Testis (tissue), 2 donors: ENCODE results near the gene ERRFI1.

ENCODE experiments used
- POLR2A ChIP-seq: fragments of 450-650 bp; IDR thresholded peaks from one replicate; pipeline ENCODE4 v1.6.1; 2017; ENCODE audit warnings: antibody characterized with exemption, mild to moderate bottlenecking, moderate library complexity
- TF ChIP-seq, protein P1 (sequence below), 3 experiments: fragments of 450-650 bp in 2 of 3; fragments of 200-600 bp in 1 of 3; sonication (generic) in 1 of 3; IDR thresholded peaks; one replicate each; pipeline ENCODE4 v1.5.1; 2016 to 2019; ENCODE audit warnings: antibody characterized with exemption in 3 of 3, mild to moderate bottlenecking in 2 of 3, moderate library complexity in 1 of 3

DNA sequence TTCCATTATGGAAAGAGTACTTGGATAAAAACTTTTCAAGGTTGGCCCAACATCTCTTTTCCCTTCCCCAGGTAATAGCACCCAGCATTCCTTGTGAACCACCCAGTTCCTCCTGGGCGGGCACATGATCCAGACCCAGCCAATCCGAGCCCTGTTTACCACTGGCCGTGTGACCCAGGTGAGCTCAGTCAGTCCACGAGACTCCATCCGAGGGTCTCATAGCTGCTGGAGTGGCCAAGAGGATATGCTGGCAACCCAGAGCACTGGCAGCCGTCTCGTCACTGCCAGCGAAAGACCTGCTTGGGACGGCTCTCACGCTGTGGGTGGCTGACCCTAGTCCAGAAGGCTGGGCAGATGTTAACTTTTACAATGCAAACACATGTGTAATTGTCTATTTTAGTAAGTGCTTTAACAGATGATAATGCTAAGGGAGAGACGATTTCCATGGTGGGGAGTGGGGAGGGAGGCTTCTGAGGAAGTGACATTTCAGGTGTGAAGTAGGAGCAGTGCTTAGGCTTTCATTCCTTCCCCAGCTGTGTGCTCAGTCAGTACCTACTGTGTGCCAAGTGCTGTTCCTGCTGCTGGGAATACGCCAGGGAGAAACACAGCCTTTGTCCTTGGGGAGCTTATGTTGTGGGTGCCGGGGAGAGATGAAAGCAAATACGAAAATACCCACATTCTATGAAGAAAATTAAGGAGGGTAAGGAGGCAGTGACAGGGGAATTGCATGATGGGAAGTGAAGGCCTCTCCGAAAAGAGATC lies 40.1 kb downstream of the ERRFI1 start:
- TF ChIP-seq, protein P1, sequence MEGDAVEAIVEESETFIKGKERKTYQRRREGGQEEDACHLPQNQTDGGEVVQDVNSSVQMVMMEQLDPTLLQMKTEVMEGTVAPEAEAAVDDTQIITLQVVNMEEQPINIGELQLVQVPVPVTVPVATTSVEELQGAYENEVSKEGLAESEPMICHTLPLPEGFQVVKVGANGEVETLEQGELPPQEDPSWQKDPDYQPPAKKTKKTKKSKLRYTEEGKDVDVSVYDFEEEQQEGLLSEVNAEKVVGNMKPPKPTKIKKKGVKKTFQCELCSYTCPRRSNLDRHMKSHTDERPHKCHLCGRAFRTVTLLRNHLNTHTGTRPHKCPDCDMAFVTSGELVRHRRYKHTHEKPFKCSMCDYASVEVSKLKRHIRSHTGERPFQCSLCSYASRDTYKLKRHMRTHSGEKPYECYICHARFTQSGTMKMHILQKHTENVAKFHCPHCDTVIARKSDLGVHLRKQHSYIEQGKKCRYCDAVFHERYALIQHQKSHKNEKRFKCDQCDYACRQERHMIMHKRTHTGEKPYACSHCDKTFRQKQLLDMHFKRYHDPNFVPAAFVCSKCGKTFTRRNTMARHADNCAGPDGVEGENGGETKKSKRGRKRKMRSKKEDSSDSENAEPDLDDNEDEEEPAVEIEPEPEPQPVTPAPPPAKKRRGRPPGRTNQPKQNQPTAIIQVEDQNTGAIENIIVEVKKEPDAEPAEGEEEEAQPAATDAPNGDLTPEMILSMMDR (IDR thresholded peaks at IDR 0.05) = no peak
- no peak for TF ChIP-seq POLR2A
